Activated T-cell treated with anti-CD3 and anti-CD28 coated beads for 24 hours (primary cell): Measurements from ENCODE around the gene DPY19L2.
"Not testable (repeated sequence)": the region's sequence is repeated elsewhere in the genome, so short reads cannot be mapped to it uniquely, and the experiment has no call there.

Experiments used
- DNase-seq: peaks from one replicate; pipeline ENCODE4 v3.0.0-alpha.2; 2020; ENCODE audit warnings: low read depth

The DPY19L2 gene

DNA sequence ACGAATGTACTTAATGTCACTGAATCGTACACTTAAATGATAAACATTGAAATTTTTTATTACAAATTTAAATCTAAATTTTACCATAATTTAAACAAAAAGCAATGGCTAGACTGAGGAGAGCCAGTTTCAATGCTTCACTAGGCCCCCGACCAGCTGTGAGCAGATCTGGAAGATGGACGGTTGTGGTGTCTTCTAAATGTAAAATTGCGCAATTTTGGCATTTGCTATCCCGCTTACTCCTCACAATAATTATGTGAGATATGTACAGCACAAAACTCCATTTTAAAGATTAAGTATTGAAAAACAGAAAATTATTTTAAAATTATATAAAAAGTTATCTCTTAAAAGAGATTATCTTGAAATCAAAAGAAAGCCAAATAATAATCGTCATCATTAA, 5.3 kb downstream of the DPY19L2 start:
- DNase-seq = not testable (repeated sequence)

DNA sequence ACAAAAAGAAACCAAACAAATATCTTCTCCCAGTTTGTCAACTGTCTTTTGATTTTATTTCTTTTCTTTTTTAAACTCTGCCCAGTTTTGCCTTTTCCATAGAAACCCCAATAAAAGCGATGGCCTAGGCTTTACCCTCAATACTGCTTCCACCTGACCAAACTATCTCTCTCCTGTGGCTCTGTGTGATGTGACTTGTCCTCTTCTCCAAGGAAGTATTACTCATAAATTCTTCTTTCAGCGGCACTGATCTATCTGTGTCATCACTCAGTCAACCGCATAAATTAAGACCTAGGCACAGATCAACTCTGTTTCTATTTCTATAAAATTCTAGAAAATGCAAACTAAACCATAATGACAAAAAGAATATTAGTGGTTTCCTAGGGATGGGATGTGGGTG, 9.8 kb downstream of the DPY19L2 start:
- DNase-seq = not testable (repeated sequence)

DNA sequence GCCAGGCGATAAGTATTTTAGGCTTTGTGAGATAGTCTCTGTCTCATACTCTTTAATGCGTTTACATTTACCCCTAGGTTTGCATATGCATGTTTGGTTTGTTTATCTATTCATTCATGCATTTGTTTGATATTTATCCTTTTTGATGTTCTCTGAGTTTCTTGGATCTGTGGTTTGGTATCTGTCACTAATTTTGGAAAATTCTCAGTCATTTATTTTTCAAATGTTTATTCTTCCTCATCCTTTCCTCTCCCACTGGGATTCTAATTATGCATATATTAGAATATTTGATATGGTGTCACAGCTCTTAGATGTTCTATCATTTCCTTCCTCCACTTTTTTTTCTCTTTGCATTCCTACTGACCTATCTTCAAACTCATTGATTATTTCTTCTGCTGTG, 11.9 kb downstream of the DPY19L2 start:
- DNase-seq = not testable (repeated sequence)

DNA sequence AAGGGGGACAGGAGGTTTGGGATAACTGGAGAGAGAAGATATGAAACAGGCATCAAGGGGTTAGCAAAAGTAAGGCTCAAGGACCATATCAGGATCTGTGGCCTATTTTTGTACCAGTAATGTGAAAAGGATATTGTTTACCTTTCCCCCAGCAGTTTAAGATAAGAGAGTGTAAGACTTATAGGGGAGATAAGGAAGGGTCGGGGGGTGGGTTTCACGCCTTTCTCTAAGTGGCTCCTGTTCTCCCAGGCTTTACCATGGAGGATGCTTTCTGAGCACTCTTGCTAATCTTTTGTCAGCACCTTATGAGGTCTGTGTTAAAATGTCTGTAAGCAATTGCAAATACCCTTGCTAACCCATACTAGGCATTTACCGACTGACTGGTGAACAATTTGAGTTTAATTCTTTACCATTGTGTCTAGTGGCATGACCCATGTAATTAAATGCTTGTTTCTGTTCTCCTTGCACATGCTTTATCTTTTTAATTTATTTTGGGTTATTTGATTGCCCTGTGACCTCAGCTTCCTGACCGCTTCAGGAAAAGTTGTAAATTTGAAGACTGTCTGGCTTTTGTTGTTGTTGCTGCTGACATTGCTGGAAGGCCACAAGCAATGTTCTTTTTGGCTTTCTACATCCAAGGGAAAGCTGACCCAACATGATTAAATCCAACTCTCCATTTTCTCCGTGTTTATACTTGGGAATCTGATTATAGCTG, 12.6 kb downstream of the DPY19L2 start:
- not testable (repeated sequence) for DNase-seq

DNA sequence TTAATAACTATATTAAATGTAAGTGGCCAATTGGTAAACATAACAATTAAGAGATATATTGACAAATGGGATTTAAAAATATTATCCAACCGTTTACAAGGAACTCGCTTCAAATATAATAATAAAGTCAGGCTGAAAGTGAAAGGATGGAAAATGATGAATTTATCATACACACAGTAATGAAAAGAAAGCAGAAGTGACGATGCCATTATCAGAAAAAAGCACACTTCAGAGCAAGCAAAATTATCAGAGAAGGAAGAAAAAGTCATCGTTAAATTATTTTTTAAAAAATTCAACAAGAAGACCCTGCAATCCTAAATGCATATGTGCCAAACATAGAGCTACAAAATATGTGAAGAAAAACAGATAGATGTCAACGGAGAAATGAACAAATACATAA, 13.8 kb downstream of the DPY19L2 start:
- not testable (repeated sequence) for DNase-seq

DNA sequence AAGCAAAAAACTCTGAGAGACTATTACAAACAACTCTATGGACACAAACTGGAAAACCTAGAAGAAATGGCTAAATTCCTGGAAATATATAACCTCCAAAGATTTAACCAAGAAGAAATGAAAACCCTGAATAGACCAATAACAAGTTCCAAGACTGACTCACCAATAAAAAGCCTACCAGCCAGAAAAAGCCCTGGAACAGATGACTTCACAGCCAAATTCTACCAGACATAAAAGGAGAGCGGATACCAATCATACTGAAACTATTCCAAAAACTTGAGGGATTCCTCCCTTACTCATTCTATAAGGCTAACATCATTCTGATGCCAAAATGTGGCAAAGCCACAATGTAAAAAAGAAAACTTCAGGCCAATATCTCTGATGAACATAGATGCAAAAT, 18.8 kb downstream of the DPY19L2 start:
- not testable (repeated sequence) for DNase-seq

DNA sequence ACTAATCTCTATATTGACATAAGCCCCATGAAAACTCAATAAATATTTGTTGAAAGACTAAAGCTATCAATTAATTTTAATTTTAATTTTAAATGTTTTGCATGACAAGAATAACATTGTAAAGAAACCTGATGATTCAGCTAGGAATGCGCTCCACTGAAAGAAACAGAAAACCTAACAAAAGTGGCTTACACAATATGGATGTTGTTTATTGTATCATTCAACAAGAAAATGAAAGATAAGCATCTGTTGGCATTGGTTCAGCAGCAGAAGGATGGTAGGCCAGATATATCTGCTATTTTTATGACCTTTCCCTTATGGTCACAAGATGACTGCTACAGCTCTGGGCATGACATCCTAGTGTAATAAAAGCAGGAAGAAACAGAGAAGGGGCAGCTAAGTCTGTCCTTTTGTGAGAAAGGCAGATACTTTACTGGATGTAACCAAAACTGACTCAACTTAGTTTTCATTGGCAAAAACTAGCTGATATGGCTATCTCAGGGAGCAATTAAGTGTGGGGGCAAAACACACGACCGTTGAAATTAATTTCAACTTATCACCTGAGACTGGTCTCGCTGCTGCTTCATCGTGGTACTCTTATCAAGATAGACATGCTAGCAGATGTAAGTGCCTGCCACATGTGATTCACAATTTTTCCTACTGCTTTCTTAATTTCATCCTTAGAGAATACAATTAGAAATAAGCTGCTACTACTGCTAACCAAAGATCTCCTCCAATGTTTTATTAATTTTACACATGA, 24.7 kb downstream of the DPY19L2 start:
- not testable (repeated sequence) for DNase-seq

DNA sequence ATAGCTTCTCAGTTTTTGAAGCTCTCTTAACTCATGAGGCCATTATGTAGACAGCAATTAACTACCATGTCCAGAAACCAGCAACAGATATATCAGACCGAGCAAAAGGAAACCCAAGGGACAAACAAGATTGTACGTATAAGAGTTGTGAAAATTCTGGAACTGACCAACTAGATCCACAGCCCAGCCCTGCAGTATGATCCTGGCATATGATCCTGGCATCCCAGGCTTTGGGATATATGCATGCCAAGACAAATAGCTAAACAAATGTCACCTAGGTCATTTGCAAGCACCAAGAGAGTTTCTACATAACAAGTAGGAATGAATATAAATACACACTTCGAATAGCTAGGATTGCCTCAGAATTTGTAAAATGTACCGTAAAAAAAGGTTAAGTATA, 44.0 kb downstream of the DPY19L2 start:
- not testable (repeated sequence) for DNase-seq

DNA sequence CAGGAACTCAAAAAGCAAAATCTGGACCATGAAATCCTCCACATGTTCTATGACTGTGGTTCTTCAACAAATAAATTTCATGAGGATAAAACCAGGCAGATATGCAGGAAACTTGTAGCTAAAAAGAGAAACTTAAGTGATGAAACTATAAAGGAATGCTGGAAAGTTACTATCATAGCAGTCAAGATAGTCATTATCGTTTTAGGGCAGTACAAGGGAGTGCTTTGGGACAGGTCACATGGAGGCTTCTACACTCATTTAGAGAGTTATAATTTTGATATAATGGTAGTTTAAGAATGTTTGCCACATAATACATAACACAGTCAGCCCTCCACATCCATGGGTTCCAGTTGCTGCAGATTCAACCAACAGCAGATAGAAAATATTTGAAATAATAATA, 52.7 kb downstream of the DPY19L2 start:
- not testable (repeated sequence) for DNase-seq

DNA sequence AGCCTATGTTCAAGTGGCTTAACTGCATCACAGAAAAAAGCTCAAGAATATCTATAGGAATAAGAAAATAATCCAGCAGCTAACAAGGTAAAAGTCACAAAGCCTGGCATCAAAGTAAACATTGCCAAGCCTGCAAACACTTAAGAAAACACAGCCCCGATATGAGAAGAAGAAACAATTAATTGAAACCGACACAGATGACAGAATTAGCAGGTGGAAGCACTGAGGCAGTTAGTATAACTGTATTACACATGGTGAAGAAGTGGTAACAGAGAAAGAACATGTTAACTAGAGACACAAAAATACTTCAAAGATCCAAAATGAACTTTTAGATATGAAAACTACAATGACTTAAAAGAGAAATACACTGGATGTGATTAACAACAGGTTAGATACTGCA, 57.0 kb downstream of the DPY19L2 start:
- not testable (repeated sequence) for DNase-seq

DNA sequence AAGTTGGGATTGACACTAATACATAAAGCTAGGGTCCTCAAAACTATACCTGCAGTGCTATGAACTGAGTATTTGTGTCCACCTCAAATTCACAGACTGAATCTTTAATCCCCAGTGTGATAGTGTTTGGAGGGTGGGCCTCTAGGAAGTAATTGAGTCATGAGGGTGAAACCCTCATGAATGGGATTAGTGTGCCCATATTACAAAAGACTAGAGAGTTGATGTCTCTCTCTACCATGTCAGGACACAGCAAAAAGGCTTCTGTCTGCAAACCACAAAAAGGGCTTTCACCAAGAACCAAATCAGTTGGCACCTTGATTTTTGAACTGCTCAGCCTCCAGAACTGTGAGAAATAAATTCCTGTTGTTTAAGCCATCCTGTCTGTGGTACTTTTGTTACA, 59.0 kb downstream of the DPY19L2 start:
- not testable (repeated sequence) for DNase-seq

DNA sequence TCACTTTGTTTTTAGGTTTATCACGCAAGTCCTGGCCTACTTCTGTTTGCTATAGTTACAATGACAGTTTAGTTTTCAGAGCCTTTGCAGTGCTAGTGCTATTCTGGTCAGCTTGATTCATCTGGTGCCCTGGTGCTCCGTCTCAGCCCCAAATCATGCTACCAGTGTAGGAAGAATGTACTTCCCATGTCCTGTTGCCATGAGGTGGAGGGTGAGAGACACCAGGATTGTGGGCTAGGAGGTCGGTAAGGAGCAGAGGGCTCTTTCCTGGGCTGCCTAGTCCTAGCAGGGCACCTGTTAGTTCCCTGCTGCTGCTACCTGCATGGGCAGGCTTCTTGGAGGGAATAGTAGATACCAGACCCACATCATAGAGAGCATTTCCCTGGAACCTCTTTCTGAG, 63.3 kb downstream of the DPY19L2 start:
- DNase-seq = not testable (repeated sequence)

DNA sequence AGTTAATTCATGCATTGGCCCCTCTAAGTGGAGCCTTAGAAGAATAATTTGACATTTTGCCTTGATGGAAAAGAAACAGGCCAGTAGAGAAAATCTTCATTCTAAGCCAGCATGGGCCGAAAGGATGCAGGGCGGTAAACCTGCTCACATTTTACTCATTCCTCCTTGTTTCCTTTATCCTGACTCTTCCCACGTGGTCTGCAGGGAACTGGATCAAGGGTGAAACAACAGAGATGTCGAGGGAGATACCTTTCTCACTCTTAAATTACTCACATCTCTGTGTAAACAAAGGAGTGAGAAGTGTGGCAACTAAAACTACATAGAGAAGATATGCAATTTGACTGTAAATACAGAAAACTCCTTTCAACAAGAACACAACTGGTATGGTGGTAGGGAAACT, 73.5 kb downstream of the DPY19L2 start:
- not testable (repeated sequence) for DNase-seq

DNA sequence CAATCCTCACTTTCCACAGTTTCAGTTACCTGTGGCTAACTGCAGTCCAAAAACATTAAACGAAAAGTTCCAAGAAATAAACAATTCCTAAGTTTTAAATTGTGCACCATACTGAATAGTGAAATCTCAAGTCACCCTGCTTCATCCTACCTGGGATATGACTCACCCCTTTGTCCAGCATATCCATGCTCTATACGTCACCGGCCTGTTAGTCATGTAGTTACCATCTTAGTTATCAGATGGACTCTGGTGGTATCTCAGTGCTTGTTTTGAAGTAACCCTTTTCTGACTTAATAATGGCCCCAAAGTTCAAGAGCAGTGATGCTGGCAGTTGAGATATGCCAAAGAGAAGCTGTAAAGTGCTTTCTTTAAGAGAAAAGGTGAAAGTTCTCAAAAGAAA, 83.9 kb downstream of the DPY19L2 start:
- not testable (repeated sequence) for DNase-seq

DNA sequence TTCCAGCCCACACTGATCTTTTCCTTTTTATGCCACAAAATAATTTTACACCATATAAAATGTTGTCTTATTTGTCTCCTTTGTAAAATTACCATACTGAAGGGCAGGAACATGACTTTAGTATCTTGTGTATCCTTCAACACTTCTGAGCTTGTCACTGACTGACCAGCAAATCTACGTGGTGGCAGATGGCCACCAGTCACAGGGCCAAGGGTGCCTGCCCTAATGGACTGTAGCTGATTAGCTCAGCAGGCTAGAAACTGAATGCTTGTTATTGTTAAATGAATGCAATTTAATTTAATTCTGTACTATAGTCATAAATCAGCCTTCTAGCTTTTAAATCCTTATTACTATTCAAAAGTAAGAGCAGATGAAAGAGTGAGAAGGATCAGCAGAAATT, 85.0 kb downstream of the DPY19L2 start:
- DNase-seq = not testable (repeated sequence)

DNA sequence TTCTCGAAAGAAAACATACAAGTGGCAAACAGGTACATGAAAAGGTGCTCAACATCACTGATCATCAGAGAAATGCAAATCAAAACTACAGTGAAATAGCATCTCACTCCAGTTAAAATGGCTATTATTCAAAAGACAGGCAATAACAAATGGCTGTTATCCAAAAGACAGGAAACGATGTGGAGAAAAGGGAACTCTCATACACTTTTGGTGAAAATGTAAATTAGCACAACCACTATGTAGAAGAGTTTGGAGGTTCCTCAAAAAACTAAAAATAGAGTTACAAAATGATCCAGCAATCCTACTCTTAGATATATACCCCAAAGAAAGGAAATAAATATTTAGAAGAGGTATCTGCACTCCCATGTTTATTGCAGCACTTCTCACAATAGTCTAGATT, 90.7 kb downstream of the DPY19L2 start:
- not testable (repeated sequence) for DNase-seq

DNA sequence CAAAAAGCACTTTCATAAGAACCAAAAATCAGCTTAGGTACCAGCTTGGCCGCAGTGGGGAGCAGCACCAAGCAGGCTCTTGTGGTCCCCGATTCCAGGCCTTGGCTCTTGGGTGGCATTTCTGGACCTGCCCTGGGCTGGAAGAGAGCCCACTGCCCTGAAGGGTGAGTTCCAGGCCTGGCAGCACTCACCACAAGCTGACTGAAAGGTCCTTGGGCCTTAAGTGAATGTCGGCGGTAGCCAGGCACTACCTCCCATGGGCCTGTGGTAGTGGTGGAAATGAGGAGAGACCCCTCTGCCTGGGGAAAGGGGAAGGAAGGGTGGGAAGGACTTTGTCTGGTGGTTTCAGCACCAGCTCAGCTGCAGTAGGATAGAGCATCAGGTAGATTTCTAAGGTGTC, 96.3 kb downstream of the DPY19L2 start:
- not testable (repeated sequence) for DNase-seq

DNA sequence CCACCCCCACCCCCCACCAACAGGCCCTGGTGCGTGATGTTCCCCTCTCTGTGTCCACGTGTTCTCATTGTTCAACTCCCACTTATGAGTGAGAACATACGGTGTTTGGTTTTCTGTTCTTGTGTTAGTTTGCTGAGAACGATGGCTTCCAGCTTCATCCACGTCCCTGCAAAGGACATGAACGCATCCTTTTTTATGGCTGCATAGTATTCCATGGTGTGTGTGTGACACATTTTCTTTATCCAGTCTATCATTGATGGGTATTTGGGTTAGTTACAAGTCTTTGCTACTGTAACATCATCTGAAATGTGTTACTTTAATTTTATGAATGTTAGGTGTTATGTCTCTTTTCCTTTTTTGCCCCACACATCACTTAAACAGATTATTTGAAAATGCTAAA, 109.8 kb downstream of the DPY19L2 start:
- not testable (repeated sequence) for DNase-seq

DNA sequence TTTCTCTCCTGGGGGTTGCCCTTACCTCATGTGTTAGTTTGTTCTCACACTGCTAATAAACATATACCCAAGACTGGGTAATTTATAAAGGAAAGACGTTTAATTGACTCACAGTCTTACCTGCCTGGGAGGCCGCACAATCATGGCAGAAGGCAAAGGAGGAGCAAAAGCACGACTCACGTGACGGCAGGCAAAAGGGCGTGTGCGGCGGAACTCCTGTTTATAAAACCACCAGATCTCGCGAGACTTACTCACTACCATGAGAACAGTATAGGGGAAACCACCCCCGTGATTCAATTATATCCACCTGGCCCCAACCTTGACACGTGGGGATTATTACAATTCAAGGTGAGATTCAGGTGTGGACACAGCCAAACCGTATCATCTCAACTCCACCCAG, 116.9 kb downstream of the DPY19L2 start:
- DNase-seq = not testable (repeated sequence)

DNA sequence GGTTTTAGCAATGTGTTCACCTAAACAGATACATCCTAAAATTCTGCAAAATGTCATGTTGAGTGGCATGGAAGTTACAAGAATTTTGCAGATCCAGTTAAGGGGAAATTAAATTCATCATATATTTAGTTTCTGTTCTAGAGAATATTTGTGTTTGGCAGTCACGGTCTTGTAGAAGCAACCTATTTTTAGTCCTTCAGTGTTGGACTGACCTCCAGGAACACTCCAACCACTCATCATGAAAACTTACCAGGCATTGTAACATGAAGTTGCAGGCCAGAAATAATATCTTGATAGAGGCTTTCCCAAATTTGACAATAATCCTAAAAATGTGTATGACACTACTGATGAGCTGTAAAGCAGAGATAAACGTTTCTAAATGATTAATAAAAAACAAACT, 119.3 kb downstream of the DPY19L2 start:
- not testable (repeated sequence) for DNase-seq

DNA sequence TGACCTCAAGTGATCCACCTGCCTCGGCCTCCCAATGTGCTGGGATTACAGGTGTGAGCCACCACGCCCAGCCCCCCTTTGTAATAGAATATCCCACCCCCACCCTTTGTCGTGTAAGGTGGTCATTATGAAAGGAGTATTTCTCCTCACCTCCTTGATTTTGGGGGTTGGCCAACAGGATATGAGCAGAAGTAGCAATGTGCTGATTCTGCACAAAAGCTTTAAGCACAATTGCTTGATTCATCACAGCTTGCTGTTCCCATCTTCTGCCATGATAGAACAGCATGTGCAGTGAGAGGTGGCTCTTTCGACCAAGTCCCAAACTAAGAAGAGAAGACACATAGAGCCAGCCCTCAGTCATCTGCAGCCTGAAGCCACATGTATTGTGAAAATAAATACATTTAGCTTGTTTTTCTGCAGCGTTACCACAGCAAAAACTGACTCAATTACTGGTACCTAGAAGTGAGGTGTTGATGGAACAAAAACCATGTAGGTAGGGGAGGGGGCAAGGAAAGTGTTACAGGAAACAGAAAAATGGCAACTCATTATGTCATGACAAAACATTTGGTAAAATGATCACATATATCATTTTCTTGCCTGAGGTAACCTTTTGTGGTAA, 122.9 kb downstream of the DPY19L2 start:
- DNase-seq = not testable (repeated sequence)

DNA sequence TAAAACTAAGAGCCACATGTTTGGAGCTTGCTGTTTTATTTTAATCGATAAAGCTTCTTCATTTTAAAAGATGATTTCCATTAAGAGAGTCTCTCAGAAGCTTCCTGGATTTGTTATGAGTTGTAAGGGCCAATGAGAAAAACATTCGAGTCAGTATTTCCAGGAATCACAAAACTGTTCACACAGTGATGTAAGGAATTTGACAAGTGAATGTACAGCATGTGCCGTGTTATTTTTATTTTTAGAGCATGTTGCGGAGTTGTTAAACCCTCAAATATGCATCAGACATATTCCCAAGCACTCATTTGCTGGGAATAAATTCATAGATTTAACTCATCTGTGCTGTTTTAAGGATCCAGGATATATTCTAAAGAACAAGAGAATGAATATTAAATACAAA, 129.6 kb downstream of the DPY19L2 start:
- not testable (repeated sequence) for DNase-seq

DNA sequence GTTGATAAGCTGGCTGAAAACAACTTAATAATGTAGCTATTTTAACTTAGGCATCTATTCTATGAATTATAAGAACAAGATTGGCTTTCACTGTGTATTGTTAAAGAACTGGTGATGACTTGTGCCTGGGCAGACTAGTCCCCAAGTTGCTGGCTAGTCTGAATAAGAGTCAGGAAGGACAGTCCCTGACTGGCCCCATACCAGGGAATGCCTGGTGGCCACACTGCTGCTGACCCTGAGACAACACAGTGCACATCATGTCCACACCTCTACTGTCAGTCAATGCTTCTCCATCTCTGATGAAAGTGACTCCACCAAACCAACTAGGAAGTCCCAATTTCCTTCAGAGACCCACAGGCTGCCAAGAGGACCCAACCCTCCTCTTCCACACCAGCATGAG, 130.5 kb downstream of the DPY19L2 start:
- not testable (repeated sequence) for DNase-seq
